Effector CD8-positive, alpha-beta T cell (primary cell): ENCODE data around the gene ENTPD1.
"Not testable (repeated sequence)": the region's sequence is repeated elsewhere in the genome, so short reads cannot be mapped to it uniquely, and the experiment has no call there.

Experiments used
- DNase-seq: peaks from one replicate; lab custom pipeline; 2025; lab: John Stamatoyannopoulos, UW

Gene ENTPD1

GRCh38 chr10:95759233-95759826, 3.4 kb downstream of the ENTPD1 start:
- DNase-seq, result no peak

- DNase-seq, result no peak
These were observed 6.1 kb downstream of the ENTPD1 start for GRCh38 chr10:95761939-95762492.

DNA sequence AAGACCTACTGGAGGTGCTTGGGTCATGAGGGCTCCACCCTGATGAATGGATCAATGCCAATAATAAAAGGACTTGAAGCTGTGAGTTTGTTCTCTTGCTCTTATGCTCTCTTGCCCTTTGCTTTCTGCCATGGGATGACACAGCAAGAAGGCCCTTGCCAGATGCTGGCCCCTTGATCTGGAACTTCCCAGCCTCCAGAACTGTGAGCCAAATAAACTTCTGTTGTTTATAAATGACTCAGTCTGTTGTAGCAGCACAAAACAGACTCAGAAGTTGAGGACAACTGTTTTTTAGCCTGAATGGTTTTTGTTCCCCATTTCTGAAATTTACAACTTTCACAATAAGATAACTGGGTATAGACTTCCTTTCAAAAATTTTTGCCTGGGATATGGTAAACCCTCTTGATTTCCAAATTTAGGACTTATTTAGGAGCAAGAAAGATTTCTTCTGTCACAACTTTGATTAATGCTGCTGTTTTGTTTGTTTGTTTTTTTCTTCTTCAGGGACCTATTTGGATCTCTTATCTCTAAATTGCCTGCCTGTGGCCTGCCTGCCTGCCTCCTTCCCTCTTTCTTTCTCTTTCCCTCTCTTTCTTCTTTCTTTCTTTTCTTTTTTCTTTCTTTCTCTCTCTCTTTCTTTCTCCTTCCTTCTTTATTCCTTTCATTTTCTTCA, 12.1 kb downstream of the ENTPD1 start:
- no peak for DNase-seq

- no peak for DNase-seq
These were observed 14.2 kb downstream of the ENTPD1 start for GRCh38 chr10:95770084-95770720.

DNA sequence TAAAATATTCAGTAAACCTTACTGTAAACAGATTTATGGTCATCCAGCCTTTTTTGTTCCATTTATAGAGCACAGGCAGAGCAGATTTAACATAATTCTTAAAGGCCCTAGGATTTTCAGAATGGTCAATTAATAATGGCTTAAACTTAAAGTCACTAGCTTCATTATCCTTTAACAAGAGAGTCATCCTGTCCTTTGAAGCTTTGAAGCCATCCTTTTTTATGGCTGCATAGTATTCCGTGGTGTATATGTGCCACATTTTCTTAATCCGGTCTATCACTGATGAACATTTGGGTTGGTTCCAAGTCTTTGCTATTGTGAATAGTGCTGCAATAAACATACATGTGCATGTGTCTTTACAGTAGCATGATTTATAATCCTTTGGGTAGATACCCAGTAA, 17.5 kb downstream of the ENTPD1 start:
- DNase-seq, result not testable (repeated sequence)

- not testable (repeated sequence) for DNase-seq
These were observed 21.7 kb downstream of the ENTPD1 start for GRCh38 chr10:95777638-95778037.

- DNase-seq, result no peak
These were observed 26.4 kb downstream of the ENTPD1 start for GRCh38 chr10:95782318-95782717.

DNA sequence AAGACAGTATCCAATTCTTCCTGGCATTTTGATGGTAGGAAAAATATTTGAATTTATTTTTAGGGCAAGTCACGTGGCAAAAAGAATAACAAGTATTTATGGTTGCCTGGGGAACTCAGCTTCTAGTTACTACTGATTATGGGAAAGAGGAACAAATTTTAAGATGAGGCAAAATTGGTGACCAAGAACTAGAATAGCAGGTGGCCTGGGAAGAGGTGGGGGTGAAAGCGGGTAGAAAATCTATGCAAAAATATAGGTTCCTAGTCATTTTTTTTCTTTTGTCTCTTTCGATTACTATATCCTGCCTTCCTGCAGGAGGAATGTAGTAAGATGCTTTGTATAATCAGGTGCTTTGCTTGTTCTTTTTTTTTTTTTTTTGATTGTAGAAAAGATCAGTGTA, 27.8 kb downstream of the ENTPD1 start:
- no peak for DNase-seq

DNA sequence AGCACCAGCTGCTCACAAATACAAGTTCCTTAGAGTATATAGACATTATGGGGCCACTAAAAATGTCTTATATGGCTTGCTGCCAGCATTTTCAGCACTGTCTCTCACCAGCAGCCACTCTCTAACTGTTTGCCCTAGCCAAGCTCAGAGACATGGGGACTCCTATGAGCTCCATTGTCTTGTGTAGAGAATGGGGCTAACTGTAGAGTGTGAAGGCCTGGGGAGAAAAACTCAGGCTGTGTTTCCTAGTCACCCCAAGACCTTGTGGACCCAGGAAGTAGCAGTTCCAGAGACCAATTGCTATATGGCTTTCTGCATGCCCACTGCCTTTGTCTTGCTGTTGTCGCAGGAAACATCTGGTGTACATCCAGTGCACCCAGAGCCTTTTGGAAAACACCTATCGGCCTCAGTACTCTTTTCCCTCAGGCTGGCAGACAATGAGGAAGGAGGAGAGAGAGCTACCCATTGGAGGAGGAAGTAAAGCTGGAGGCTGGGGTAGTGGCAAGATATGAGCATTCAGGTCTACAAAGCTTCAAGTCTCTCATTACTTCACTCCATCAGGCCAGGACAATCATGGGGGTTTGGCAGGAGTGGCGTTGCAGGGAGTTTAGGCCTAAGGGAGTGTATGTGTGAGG, 28.4 kb downstream of the ENTPD1 start:
- no peak for DNase-seq

DNA sequence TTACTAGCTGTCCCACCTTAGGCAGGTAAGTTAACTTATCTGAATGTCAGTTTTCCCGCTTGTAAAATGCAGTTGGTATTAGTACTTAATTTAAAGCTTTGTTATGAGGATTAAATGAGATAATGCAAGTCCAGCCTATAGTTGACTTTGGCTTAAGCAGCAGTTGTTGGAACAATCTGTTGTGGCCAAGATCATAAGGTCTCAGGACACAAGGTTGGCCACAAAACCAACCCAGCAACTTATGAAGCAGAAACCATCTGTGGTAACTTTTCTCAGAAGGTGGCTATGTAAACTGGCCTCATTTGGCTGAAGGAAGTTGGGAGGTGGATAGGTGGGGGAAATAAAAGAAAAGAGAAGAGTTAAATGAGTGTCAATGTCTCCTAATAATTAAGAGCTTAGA, 29.4 kb downstream of the ENTPD1 start:
- no peak for DNase-seq

DNA sequence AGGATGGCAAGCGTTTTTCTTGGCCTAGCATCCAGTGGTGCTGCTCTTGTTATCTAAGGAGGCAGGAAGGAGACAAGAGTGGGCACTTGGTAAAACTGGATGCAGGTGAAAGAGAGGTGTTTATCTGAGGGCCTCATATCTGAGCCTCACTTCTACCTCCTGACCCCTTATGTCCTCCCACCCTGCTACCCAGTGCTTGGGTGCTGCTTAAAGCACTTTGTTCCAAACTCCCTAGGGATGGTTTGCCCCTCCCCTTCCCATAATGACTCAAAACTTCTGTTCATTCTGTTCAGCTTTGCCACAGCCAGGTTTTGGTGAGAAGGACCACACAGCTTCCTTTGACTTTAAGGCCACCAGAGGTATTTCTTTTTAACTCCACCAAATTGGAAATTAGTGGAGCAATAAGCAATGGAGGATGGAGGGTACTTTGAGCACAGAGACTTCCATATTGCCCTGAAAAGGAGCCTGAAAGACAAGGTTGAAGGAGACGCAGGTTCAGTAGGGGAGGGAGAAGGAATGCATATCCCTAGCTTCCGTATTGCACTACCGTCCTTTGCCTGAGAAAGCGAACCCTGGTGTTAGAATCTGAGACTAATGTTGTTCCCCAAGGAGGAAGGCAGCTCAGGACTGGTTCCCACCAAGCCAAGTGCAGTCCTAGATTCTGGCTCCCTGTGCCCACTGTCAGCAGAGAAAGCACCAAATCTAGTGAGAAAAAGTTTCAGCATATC, 30.1 kb downstream of the ENTPD1 start:
- no peak for DNase-seq

GRCh38 chr10:95787447-95787846, 31.5 kb downstream of the ENTPD1 start:
- no peak for DNase-seq

- DNase-seq, result no peak
These were observed 32.9 kb downstream of the ENTPD1 start for GRCh38 chr10:95788830-95789229.

- no peak for DNase-seq
These were observed 33.9 kb downstream of the ENTPD1 start for GRCh38 chr10:95789902-95790301.

GRCh38 chr10:95790982-95791381, 35.0 kb downstream of the ENTPD1 start:
- DNase-seq, result no peak

- no peak for DNase-seq
These were observed 35.5 kb downstream of the ENTPD1 start for GRCh38 chr10:95791425-95791979.

DNA sequence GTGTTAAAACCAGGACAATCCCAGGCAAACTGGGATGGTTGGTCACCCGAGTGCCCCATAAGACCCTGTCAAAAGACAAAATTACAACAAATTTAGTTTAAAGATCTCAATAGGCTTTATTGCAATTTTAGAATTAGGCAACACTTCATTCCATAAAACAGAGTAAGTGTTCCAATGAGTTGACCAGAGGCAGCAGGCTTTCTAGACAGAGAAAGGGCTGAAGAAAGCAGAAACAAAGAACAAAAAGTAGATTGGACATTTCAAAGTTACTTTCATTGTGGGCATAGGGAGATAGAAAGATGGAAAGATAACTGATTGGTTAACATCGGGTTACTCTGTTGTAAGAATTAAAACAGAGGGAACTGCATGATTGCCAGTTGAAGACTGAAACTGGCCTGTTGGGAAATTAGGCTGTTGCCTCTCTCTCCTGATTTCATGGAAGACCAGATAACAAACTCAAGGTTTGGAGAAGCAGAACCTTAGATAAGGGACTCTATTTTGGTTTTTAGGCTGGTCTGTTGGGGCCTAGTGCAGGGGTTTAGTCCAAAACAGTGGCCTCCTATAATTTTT, 36.3 kb downstream of the ENTPD1 start:
- no peak for DNase-seq

DNA sequence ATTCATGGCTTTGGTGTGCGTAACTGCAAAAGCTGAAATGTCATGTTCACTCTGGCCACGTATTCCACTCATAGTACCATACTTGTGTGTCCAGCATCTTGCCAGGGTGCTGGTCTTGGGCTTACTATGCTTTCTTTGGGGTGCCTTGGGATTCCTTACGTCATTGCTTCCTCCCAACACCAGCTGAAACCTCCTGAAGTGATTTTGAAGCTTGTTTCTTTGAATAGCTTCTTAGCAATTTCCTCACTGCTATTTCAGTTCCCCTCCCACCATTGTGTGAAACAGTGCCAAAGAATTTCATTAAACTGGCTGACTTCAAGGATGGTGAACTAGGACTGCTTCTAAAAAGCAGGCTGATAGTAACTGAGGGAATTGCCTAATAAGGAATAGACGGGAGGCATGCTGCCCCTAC, 36.9 kb downstream of the ENTPD1 start:
- DNase-seq, result no peak

DNA sequence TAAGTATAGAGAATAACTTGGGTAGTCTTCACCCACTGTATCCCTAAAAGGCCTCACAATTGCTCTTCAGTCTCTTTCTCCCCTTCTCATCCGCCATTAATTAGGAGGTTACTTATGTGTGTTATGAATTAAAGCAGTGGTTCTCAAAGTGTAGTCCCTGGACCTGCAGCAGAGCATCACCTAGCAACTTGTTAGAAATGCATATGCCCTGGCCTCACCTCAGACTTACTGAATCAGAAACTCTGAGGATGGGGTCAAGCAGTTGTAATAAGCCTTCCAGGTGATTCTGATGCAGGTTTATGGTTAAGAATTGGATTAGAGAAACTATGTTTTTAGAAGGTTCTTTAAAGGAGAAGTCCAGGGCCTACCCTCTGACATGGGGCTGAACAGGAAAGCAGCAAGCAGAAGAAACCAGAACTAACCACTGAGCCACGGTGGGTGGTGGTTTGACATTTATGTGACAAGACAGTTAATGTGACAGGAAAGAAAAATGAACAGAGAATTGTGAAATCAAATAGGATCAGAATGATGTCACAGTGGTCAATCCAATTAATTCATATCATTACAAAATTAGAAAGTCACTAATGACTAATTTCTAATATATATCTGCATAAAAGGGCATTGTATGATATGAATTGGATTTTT, 37.6 kb downstream of the ENTPD1 start:
- no peak for DNase-seq

DNA sequence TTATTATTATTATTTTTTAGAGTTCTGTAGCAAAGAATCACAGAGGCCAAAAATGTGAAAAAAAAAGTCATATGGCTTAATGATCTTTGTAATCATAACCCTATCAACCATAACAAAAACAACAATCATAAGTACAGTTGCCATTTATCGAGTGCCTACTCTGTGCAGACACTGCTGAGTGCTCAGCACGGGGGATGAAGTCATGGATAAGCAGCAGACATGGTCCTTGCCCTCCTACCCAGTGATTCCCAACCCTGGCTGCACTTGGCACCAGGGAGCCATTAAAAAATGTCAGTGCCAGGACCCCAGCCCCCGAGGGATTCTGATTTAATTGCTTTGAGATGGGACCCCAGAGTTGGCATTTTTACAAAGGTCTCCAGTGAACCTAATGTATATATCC, 38.2 kb downstream of the ENTPD1 start:
- no peak for DNase-seq

DNA sequence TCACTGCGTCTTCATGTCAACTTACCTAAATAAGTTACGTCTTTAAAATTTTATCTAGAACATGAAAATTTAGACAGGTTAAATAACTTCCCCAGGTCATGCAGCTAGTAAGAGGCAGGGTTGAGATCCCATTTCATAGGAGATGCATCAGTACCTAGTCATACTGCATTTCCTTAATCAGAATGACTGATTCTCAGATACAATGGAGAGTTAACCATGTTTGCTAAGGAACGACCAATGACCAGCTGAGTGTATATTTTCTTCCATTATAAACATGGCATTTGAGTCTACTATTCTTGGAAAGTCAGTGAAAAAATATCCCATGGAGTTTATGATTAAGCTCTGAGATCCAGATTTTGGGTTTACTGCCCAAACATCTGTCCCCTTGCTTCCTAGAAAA, 39.6 kb downstream of the ENTPD1 start:
- no peak for DNase-seq
